GM19452 (cell line): ENCODE measurements around the gene COL5A1.

Experiments
- ATAC-seq: cut with Tn5 transposase; IDR thresholded peaks from one replicate; pipeline ENCODE4 v1.9.1; 2021; ENCODE audit not compliant: unreplicated experiment

The COL5A1 gene

GRCh38 chr9:134625361-134626068 is 16.1 kb upstream of the COL5A1 start:
- ATAC-seq, result no peak

GRCh38 chr9:134626069-134626423 is 15.6 kb upstream of the COL5A1 start:
- no peak for ATAC-seq

GRCh38 chr9:134626571-134627416 is 14.8 kb upstream of the COL5A1 start:
- ATAC-seq, result no peak

GRCh38 chr9:134627417-134628353 is 13.9 kb upstream of the COL5A1 start:
- no peak for ATAC-seq

- ATAC-seq, result no peak
These were observed 13.3 kb upstream of the COL5A1 start for GRCh38 chr9:134628354-134628736.

GRCh38 chr9:134629061-134629585 is 12.5 kb upstream of the COL5A1 start:
- ATAC-seq, result no peak

- ATAC-seq, result no peak
These were observed 11.8 kb upstream of the COL5A1 start for GRCh38 chr9:134629586-134630392.

- no peak for ATAC-seq
These were observed 11.2 kb upstream of the COL5A1 start for GRCh38 chr9:134630393-134630790.

GRCh38 chr9:134630861-134631260 is 10.7 kb upstream of the COL5A1 start:
- no peak for ATAC-seq

- ATAC-seq, result no peak
These were observed 9.7 kb upstream of the COL5A1 start for GRCh38 chr9:134631881-134632280.

GRCh38 chr9:134632329-134632728 is 9.3 kb upstream of the COL5A1 start:
- no peak for ATAC-seq

- ATAC-seq, result no peak
These were observed 8.1 kb upstream of the COL5A1 start for GRCh38 chr9:134633362-134634142.

- ATAC-seq, result no peak
These were observed 7.4 kb upstream of the COL5A1 start for GRCh38 chr9:134634176-134634575.

GRCh38 chr9:134634667-134635230 is 6.9 kb upstream of the COL5A1 start:
- ATAC-seq, result no peak

GRCh38 chr9:134635351-134636148 is 6.1 kb upstream of the COL5A1 start:
- no peak for ATAC-seq

- no peak for ATAC-seq
These were observed 5.5 kb upstream of the COL5A1 start for GRCh38 chr9:134636149-134636507.

GRCh38 chr9:134637241-134637640 is 4.4 kb upstream of the COL5A1 start:
- ATAC-seq, result no peak

- ATAC-seq, result no peak
These were observed 3.7 kb upstream of the COL5A1 start for GRCh38 chr9:134637696-134638501.
